Measurements from ENCODE around the gene TM4SF1. TPM values are rescaled to one million over a fixed set of nuclear protein-coding genes. Genes with fewer than 3 reads are reported as not detected.

The TM4SF1 gene
- total and polyA plus RNA-seq, 2 experiments from 2014 or later = 0.10 to 0.74 TPM

- ATAC-seq (no peak), DNase-seq (ENCODE audit: low spot score) (no peak)
- H3K79me2 ChIP-seq (replicated peaks; ENCODE audit: insufficient read depth) = no peaks in the 10 kb centered on the region
- H2AFZ ChIP-seq = no peak overlapping the region
- Mint-ChIP-seq H3K36me3 (ENCODE audit: low read depth) (no peaks in the 10 kb centered on the region), H3K4me3 (no peak overlapping the region), H3K27ac (no peak overlapping the region), H3K27me3 (ENCODE audit: insufficient read depth, low read depth, poor library complexity) (peaks cover 4% of the 10 kb centered on the region), H3K4me1 (peaks cover 45% of the 10 kb centered on the region), H3K9me3 (no peaks in the 10 kb centered on the region)
- peaks cover 44% of the 10 kb centered on the region for H3K4me1 ChIP-seq (ENCODE audit: insufficient read depth)
- H4K20me1 ChIP-seq (replicated peaks; ENCODE audit: insufficient read depth) = no peaks in the 10 kb centered on the region
- H3K4me2 ChIP-seq = no peak overlapping the region
- no peaks in the 10 kb centered on the region for H3K36me3 ChIP-seq (ENCODE audit: insufficient read depth)
- no peak overlapping the region for H3K4me3 ChIP-seq
- no peak overlapping the region for H3K27ac ChIP-seq (ENCODE audit: low read depth)
- no peaks in the 10 kb centered on the region for H3K9me2 ChIP-seq (ENCODE audit: insufficient read depth)
- TF ChIP-seq ETS1 (IDR thresholded peaks at IDR 0.05) (no peak), NANOG (IDR thresholded peaks at IDR 0.05; ENCODE audit: borderline replicate concordance) (no peak), JUNB (IDR thresholded peaks at IDR 0.05; ENCODE audit: unreplicated experiment) (no peak), CTCF (conservative IDR thresholded peaks at IDR 0.05; ENCODE audit: low read depth in 2 of 2) (no peak), ZNF114 (CRISPR knock-in tag; IDR thresholded peaks at IDR 0.05) (no peak), ZNF462 (CRISPR knock-in tag; IDR thresholded peaks at IDR 0.05) (no peak), STAT1 (IDR thresholded peaks at IDR 0.05; ENCODE audit: unreplicated experiment) (no peak), ZNF331 (CRISPR knock-in tag; IDR thresholded peaks at IDR 0.05; ENCODE audit: low read depth) (no peak), EZH2 (IDR thresholded peaks at IDR 0.05; ENCODE audit: low read depth, unreplicated experiment) (no peak), CREB1 (CRISPR knock-in tag; IDR thresholded peaks at IDR 0.05; ENCODE audit: low read depth) (no peak), EZH2phosphoT487 (IDR thresholded peaks at IDR 0.05; ENCODE audit: unreplicated experiment) (no peak), REST (IDR thresholded peaks at IDR 0.05; ENCODE audit: unreplicated experiment) (no peak)
- no peaks in the 10 kb centered on the region for H3F3A ChIP-seq (replicated peaks; ENCODE audit: low read depth)
- no peaks in the 10 kb centered on the region for H3K27me3 ChIP-seq (ENCODE audit: insufficient read depth)
Observed at GRCh38 chr3:149366031-149366430, 11.4 kb downstream of the TM4SF1 start.
